Ishikawa (cell line): ENCODE measurements around the gene C6orf15.

Experiments used
- CEBPB ChIP-seq: IDR thresholded peaks from 2 replicates; pipeline ENCODE4 v1.6.1; 2012
- CREB1 ChIP-seq: IDR thresholded peaks from 2 replicates; pipeline ENCODE4 v1.6.1; 2012; ENCODE audit warnings: low read depth
- EP300 ChIP-seq: IDR thresholded peaks from 2 replicates; pipeline ENCODE4 v1.6.1; 2012; ENCODE audit warnings: borderline replicate concordance
- FOXM1 ChIP-seq: IDR thresholded peaks from 2 replicates; pipeline ENCODE4 v1.6.1; 2012; ENCODE audit warnings: low read depth, borderline replicate concordance
- NFIC ChIP-seq: IDR thresholded peaks from 2 replicates; pipeline ENCODE4 v1.6.1; 2012
- RAD21 ChIP-seq: IDR thresholded peaks from 2 replicates; pipeline ENCODE4 v1.6.1; 2012; ENCODE audit warnings: low read depth
- TAF1 ChIP-seq: IDR thresholded peaks from 2 replicates; pipeline ENCODE4 v1.6.1; 2012; ENCODE audit warnings: low read depth, mild to moderate bottlenecking
- TCF12 ChIP-seq: IDR thresholded peaks from 2 replicates; pipeline ENCODE4 v1.6.1; 2012; ENCODE audit warnings: low read depth
- YY1 ChIP-seq: IDR thresholded peaks from 2 replicates; pipeline ENCODE4 v1.6.1; 2012; ENCODE audit warnings: low read depth
- ZBTB7A ChIP-seq: IDR thresholded peaks from 2 replicates; pipeline ENCODE4 v1.6.1; 2012; ENCODE audit warnings: low read depth
- TF ChIP-seq, protein P1 (sequence below): IDR thresholded peaks from 2 replicates; pipeline ENCODE4 v1.6.1; 2012; ENCODE audit warnings: low read depth, mild to moderate bottlenecking
- TF ChIP-seq, protein P2 (sequence below): IDR thresholded peaks from 2 replicates; pipeline ENCODE4 v1.6.1; 2012
- TF ChIP-seq, protein P3 (sequence below): IDR thresholded peaks from 2 replicates; pipeline ENCODE4 v1.6.1; 2012

DNA sequence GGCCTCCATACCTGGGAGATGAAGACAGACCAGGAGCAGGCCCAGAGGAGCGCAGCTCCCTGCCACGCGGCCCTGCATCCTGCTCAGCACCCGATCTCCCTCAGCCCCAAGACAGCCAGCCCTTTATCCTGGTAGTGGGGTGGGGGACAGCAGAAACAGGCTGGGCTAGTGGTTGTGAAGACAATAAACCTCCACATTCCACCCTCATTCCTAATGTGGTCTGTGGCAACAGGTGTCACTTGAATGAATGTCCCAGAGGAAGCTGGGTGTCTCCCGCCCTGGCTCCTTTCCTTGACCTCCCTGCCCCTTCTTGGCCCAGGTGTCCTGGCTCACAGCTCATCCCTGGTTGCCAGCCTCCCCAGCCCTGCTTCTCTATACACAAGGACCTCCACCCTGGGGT, at the start of gene C6orf15:
- no peak for TF ChIP-seq YY1
- no peak for TF ChIP-seq CEBPB
- no peak for TF ChIP-seq TAF1
- TF ChIP-seq, protein P1, sequence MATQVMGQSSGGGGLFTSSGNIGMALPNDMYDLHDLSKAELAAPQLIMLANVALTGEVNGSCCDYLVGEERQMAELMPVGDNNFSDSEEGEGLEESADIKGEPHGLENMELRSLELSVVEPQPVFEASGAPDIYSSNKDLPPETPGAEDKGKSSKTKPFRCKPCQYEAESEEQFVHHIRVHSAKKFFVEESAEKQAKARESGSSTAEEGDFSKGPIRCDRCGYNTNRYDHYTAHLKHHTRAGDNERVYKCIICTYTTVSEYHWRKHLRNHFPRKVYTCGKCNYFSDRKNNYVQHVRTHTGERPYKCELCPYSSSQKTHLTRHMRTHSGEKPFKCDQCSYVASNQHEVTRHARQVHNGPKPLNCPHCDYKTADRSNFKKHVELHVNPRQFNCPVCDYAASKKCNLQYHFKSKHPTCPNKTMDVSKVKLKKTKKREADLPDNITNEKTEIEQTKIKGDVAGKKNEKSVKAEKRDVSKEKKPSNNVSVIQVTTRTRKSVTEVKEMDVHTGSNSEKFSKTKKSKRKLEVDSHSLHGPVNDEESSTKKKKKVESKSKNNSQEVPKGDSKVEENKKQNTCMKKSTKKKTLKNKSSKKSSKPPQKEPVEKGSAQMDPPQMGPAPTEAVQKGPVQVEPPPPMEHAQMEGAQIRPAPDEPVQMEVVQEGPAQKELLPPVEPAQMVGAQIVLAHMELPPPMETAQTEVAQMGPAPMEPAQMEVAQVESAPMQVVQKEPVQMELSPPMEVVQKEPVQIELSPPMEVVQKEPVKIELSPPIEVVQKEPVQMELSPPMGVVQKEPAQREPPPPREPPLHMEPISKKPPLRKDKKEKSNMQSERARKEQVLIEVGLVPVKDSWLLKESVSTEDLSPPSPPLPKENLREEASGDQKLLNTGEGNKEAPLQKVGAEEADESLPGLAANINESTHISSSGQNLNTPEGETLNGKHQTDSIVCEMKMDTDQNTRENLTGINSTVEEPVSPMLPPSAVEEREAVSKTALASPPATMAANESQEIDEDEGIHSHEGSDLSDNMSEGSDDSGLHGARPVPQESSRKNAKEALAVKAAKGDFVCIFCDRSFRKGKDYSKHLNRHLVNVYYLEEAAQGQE: no peak
- TF ChIP-seq RAD21: no peak
- TF ChIP-seq EP300: no peak
- no peak for TF ChIP-seq TCF12
- TF ChIP-seq ZBTB7A: no peak
- TF ChIP-seq, protein P2, sequence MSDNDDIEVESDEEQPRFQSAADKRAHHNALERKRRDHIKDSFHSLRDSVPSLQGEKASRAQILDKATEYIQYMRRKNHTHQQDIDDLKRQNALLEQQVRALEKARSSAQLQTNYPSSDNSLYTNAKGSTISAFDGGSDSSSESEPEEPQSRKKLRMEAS: no peak
- no peak for TF ChIP-seq NFIC
- TF ChIP-seq, protein P3, sequence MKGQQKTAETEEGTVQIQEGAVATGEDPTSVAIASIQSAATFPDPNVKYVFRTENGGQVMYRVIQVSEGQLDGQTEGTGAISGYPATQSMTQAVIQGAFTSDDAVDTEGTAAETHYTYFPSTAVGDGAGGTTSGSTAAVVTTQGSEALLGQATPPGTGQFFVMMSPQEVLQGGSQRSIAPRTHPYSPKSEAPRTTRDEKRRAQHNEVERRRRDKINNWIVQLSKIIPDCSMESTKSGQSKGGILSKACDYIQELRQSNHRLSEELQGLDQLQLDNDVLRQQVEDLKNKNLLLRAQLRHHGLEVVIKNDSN: no peak
- no peak for TF ChIP-seq CREB1
- TF ChIP-seq FOXM1: no peak
